ENCODE measurements around the gene SPATA32.

The SPATA32 gene

GRCh38 chr17:45300060-45300751, 38.3 kb upstream of the SPATA32 start:
- Histone ChIP-seq H3K4me3 (ENCODE audit: low read depth in 1 of 2, low read length in 2 of 2) (no peak overlapping the region), H3K9ac (ENCODE audit: low read depth, low read length) (no peak overlapping the region), H3K4me2 (ENCODE audit: insufficient read depth, low read length) (no peak overlapping the region), H3K27me3 (ENCODE audit: insufficient read depth, low read length, poor library complexity) (no peaks in the 10 kb centered on the region), H2AFZ (ENCODE audit: low read depth, low read length) (no peak overlapping the region), H3K4me1 (ENCODE audit: insufficient read depth, low read length) (no peaks in the 10 kb centered on the region), H4K20me1 (ENCODE audit: insufficient read depth, low read length) (peaks cover 31% of the 10 kb centered on the region), H3K9me3 (ENCODE audit: insufficient read depth, low read length, severe bottlenecking) (no peaks in the 10 kb centered on the region), H3K27ac (ENCODE audit: low read length) (no peak overlapping the region), H3K36me3 (ENCODE audit: insufficient read depth, low read length) (peaks cover 4% of the 10 kb centered on the region; the same call in 1 of the 2 replicates), H3K79me2 (ENCODE audit: insufficient read depth, low read length) (peaks cover 72% of the 10 kb centered on the region)
- ATAC-seq (ENCODE audit: insufficient read depth, low read depth) (peak; percentile 31; the same call in 1 of the 3 replicates), DNase-seq (no peak)
- TF ChIP-seq, protein P1, sequence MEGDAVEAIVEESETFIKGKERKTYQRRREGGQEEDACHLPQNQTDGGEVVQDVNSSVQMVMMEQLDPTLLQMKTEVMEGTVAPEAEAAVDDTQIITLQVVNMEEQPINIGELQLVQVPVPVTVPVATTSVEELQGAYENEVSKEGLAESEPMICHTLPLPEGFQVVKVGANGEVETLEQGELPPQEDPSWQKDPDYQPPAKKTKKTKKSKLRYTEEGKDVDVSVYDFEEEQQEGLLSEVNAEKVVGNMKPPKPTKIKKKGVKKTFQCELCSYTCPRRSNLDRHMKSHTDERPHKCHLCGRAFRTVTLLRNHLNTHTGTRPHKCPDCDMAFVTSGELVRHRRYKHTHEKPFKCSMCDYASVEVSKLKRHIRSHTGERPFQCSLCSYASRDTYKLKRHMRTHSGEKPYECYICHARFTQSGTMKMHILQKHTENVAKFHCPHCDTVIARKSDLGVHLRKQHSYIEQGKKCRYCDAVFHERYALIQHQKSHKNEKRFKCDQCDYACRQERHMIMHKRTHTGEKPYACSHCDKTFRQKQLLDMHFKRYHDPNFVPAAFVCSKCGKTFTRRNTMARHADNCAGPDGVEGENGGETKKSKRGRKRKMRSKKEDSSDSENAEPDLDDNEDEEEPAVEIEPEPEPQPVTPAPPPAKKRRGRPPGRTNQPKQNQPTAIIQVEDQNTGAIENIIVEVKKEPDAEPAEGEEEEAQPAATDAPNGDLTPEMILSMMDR (IDR thresholded peaks at IDR 0.05; ENCODE audit: borderline replicate concordance, extremely low read depth, low read length, poor library complexity, severe bottlenecking) = no peak
- TF ChIP-seq EZH2 (IDR thresholded peaks at IDR 0.05; ENCODE audit: borderline replicate concordance, low read depth, low read length, severe bottlenecking) = no peak

DNA sequence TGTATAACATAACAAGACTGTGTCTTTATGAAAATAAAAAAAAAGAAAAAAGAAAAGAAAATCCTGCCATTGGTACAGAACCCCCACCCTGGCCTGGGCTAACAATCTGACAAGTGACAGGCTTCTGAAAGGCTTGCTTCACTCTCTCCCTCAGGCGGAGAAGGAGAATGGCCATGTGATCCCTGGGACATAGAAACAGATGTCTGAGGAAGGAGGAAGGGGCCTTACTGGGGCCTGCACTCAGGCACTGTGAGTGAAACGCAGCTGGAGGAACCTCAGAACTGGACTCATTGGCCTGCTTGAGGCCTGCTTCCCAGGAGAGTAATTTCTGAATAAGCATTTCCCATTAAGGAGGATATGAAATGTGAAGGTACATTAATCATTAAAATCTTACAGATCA, 37.5 kb upstream of the SPATA32 start:
- H4K20me1 ChIP-seq (ENCODE audit: insufficient read depth, low read length) = peaks cover 33% of the 10 kb centered on the region
- peaks cover 4% of the 10 kb centered on the region; the same call in 1 of the 2 replicates for H3K36me3 ChIP-seq (ENCODE audit: insufficient read depth, low read length)
- no peak overlapping the region for H3K9ac ChIP-seq (ENCODE audit: low read depth, low read length)
- no peaks in the 10 kb centered on the region for H3K27me3 ChIP-seq (ENCODE audit: insufficient read depth, low read length, poor library complexity)
- H3K4me1 ChIP-seq (ENCODE audit: insufficient read depth, low read length) = no peaks in the 10 kb centered on the region
- ATAC-seq (ENCODE audit: insufficient read depth, low read depth) (no peak), DNase-seq (no peak)
- no peaks in the 10 kb centered on the region for H3K9me3 ChIP-seq (ENCODE audit: insufficient read depth, low read length, severe bottlenecking)
- H3K4me2 ChIP-seq (ENCODE audit: insufficient read depth, low read length) = no peak overlapping the region
- no peak overlapping the region for H3K27ac ChIP-seq (ENCODE audit: low read length)
- H3K79me2 ChIP-seq (ENCODE audit: insufficient read depth, low read length) = peaks cover 74% of the 10 kb centered on the region
- H3K4me3 ChIP-seq (ENCODE audit: low read depth in 1 of 2, low read length in 2 of 2) = no peak overlapping the region
- TF ChIP-seq EZH2 (IDR thresholded peaks at IDR 0.05; ENCODE audit: borderline replicate concordance, low read depth, low read length, severe bottlenecking) = no peak
- TF ChIP-seq, protein P1 (IDR thresholded peaks at IDR 0.05; ENCODE audit: borderline replicate concordance, extremely low read depth, low read length, poor library complexity, severe bottlenecking) = no peak
- no peak overlapping the region for H2AFZ ChIP-seq (ENCODE audit: low read depth, low read length)

- Histone ChIP-seq H4K20me1 (ENCODE audit: insufficient read depth, low read length) (peaks cover 39% of the 10 kb centered on the region), H3K27ac (ENCODE audit: low read length) (no peak overlapping the region), H3K27me3 (ENCODE audit: insufficient read depth, low read length, poor library complexity) (no peaks in the 10 kb centered on the region), H3K36me3 (ENCODE audit: insufficient read depth, low read length) (peaks cover 4% of the 10 kb centered on the region; the same call in 1 of the 2 replicates), H3K9ac (ENCODE audit: low read depth, low read length) (no peak overlapping the region), H3K4me1 (ENCODE audit: insufficient read depth, low read length) (no peaks in the 10 kb centered on the region), H2AFZ (ENCODE audit: low read depth, low read length) (no peak overlapping the region), H3K79me2 (ENCODE audit: insufficient read depth, low read length) (peaks cover 79% of the 10 kb centered on the region), H3K4me3 (ENCODE audit: low read depth in 1 of 2, low read length in 2 of 2) (no peak overlapping the region), H3K9me3 (ENCODE audit: insufficient read depth, low read length, severe bottlenecking) (no peaks in the 10 kb centered on the region), H3K4me2 (ENCODE audit: insufficient read depth, low read length) (no peak overlapping the region)
- DNase-seq = no peak
- no peak for ATAC-seq (ENCODE audit: insufficient read depth, low read depth)
- TF ChIP-seq, protein P1 (IDR thresholded peaks at IDR 0.05; ENCODE audit: borderline replicate concordance, extremely low read depth, low read length, poor library complexity, severe bottlenecking) = no peak
- no peak for TF ChIP-seq EZH2 (IDR thresholded peaks at IDR 0.05; ENCODE audit: borderline replicate concordance, low read depth, low read length, severe bottlenecking)
These were observed 36.8 kb upstream of the SPATA32 start for GRCh38 chr17:45298546-45299285.

Measured in DND-41 (cell line).